Upper lobe of left lung (tissue), 4 donors: ENCODE data around the gene TMEM37.

ENCODE experiments used
- POLR2A ChIP-seq, 4 donors: fragments of 450-650 bp; IDR thresholded peaks; one replicate each; pipeline ENCODE4 v1.5.1; 2016 to 2017; ENCODE audit warnings: antibody characterized with exemption in 4 of 4, mild to moderate bottlenecking in 2 of 4
- TF ChIP-seq, protein P1 (sequence below), 6 experiments: fragments of 450-650 bp in 4 of 6; fragments of 200-600 bp in 2 of 6; sonication (generic) in 2 of 6; IDR thresholded peaks; one replicate each; pipeline ENCODE4 v1.5.1; 2016 to 2019; ENCODE audit warnings: antibody characterized with exemption in 6 of 6

GRCh38 chr2:119478978-119479295 lies 47.3 kb downstream of the TMEM37 start:
- TF ChIP-seq POLR2A (IDR thresholded peaks at IDR 0.05) = no peak
- TF ChIP-seq, protein P1, sequence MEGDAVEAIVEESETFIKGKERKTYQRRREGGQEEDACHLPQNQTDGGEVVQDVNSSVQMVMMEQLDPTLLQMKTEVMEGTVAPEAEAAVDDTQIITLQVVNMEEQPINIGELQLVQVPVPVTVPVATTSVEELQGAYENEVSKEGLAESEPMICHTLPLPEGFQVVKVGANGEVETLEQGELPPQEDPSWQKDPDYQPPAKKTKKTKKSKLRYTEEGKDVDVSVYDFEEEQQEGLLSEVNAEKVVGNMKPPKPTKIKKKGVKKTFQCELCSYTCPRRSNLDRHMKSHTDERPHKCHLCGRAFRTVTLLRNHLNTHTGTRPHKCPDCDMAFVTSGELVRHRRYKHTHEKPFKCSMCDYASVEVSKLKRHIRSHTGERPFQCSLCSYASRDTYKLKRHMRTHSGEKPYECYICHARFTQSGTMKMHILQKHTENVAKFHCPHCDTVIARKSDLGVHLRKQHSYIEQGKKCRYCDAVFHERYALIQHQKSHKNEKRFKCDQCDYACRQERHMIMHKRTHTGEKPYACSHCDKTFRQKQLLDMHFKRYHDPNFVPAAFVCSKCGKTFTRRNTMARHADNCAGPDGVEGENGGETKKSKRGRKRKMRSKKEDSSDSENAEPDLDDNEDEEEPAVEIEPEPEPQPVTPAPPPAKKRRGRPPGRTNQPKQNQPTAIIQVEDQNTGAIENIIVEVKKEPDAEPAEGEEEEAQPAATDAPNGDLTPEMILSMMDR (IDR thresholded peaks at IDR 0.05) = no peak
